ENCODE data around the gene JAKMIP1. TPM values are rescaled to one million over a fixed set of nuclear protein-coding genes. Genes with fewer than 3 reads are reported as not detected.

The JAKMIP1 gene
- total and polyA plus RNA-seq, 12 donors = 0.14 to 5.3 (median 2.9) TPM; not detected in 2

DNA sequence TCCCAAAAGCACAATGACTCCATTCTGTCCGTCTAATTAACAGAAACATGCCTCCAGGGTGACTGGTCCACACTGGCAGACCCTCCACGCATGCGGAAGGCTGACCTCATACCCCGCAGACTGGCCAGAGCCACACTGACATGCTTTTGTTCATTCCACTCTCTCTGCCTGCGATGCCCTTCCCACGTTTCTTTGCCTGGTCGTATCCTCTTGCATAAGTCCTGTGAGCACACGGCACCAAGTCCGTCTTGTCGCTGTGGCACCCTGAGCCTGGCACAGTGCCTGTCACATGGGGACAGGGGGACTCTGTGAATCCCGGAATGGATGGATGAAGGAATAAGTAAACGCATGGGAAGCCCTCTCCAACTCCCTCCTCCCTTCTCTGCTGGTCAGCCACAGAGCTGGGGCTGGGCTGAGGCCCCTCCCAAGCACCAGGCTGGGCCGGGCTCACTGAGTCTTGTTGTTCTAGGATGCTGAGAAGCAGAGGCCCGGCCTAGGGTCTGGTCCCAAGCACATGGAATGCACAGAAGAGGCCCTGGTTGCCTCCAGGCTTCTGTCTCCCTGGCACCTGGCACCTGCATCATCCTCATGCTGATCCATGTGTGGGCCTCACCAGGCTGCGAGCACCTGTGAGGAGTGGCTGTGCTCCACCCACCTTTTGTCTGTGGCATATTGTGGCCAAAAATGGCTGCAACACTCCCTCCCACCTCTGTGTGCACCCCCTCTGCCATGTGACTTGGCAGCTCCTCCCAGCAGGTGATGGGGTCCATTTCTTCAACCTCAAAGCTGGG lies 143.2 kb downstream of the JAKMIP1 start:
- Histone ChIP-seq H3K4me3 (no peak overlapping the region), H3K36me3 (replicated peaks in 1 of 2) (no peaks in the 10 kb centered on the region), H3K9me3 (replicated peaks in 1 of 3) (peaks cover 0 to 13% (median 0%) of the 10 kb centered on the region in 3 donors), H3K4me1 (replicated peaks in 1 of 2) (no peaks in the 10 kb centered on the region), H3K27ac (no peak overlapping the region), H3K27me3 (no peaks in the 10 kb centered on the region)
- no peak for DNase-seq
- intact Hi-C loops (cut with DNase I) = no loop called here
- WGBS, 4 donors = 78 to 88% (median 80%) methylated on average over 14 to 15 of the region's 15 CpGs
- TF ChIP-seq, protein P1, sequence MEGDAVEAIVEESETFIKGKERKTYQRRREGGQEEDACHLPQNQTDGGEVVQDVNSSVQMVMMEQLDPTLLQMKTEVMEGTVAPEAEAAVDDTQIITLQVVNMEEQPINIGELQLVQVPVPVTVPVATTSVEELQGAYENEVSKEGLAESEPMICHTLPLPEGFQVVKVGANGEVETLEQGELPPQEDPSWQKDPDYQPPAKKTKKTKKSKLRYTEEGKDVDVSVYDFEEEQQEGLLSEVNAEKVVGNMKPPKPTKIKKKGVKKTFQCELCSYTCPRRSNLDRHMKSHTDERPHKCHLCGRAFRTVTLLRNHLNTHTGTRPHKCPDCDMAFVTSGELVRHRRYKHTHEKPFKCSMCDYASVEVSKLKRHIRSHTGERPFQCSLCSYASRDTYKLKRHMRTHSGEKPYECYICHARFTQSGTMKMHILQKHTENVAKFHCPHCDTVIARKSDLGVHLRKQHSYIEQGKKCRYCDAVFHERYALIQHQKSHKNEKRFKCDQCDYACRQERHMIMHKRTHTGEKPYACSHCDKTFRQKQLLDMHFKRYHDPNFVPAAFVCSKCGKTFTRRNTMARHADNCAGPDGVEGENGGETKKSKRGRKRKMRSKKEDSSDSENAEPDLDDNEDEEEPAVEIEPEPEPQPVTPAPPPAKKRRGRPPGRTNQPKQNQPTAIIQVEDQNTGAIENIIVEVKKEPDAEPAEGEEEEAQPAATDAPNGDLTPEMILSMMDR (IDR thresholded peaks at IDR 0.05) = no peak
- no peak for TF ChIP-seq POLR2A (IDR thresholded peaks at IDR 0.05)

DNA sequence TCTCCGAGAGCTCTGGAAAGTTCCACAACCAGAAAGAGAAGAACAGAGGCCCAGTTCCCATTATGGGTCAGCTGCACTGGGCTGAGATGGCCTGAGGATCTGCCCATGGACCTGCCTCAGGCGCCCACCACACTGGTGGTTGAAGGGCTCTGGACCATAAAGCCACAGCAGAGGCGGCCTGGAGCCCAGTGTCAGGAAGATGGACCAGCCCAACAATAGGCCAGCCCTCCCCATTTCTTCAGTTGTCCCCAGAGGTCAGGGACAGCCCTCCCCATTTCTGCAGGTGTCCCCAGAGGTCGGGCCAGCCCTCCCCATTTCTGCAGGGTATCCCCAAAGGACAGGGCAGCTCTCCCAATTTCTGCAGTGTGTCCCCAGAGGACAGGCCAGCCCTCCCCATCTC lies 144.9 kb downstream of the JAKMIP1 start:
- WGBS, 4 donors = 62 to 85% (median 78%) methylated on average over 2 to 4 of the region's 4 CpGs
- intact Hi-C loops (cut with DNase I) = no loop called here

DNA sequence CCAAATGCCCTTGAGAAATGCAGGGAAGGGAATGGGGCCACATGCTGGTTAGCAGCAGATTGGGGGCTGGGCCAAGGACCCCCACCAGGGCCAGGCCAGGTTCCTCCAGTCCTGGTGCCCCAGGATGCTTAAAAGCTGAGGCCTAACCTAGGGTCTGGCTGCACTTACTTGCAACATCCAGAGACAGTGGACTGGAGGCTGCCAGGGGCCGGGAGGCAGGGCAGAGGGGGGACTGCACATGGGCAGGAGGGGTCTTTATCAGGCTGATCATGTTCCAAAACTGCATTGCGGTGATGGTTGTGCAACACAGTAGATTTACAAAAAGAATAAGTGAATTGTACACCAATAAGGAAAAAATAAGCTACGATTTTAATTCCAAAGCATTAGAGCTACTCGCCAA lies 145.3 kb downstream of the JAKMIP1 start:
- Histone ChIP-seq H3K9me3 (replicated peaks in 1 of 3) (peaks cover 0 to 13% (median 0%) of the 10 kb centered on the region in 3 donors), H3K4me3 (no peak overlapping the region), H3K4me1 (replicated peaks in 1 of 2) (no peaks in the 10 kb centered on the region), H3K27me3 (no peaks in the 10 kb centered on the region), H3K27ac (no peak overlapping the region), H3K36me3 (replicated peaks in 1 of 2) (no peaks in the 10 kb centered on the region)
- no peak for TF ChIP-seq POLR2A (IDR thresholded peaks at IDR 0.05)
- TF ChIP-seq, protein P1 (IDR thresholded peaks at IDR 0.05) = no peak
- 87 to 91% (median 88%) methylated on average over 4 of the region's 4 CpGs for WGBS, 4 donors
- intact Hi-C loops (cut with DNase I) = no loop called here
- no peak for DNase-seq

More for the DNA sequence above, 144.9 kb downstream of the JAKMIP1 start:
- H3K27me3 ChIP-seq = no peaks in the 10 kb centered on the region
- no peak overlapping the region for H3K4me3 ChIP-seq
- TF ChIP-seq, protein P1 (IDR thresholded peaks at IDR 0.05) = no peak
- no peak for TF ChIP-seq POLR2A (IDR thresholded peaks at IDR 0.05)
- no peak overlapping the region for H3K27ac ChIP-seq
- no peaks in the 10 kb centered on the region for H3K4me1 ChIP-seq (replicated peaks in 1 of 2)
- DNase-seq = no peak
- no peaks in the 10 kb centered on the region for H3K36me3 ChIP-seq (replicated peaks in 1 of 2)
- H3K9me3 ChIP-seq (replicated peaks in 1 of 3) = peaks cover 0 to 13% (median 0%) of the 10 kb centered on the region in 3 donors

DNA sequence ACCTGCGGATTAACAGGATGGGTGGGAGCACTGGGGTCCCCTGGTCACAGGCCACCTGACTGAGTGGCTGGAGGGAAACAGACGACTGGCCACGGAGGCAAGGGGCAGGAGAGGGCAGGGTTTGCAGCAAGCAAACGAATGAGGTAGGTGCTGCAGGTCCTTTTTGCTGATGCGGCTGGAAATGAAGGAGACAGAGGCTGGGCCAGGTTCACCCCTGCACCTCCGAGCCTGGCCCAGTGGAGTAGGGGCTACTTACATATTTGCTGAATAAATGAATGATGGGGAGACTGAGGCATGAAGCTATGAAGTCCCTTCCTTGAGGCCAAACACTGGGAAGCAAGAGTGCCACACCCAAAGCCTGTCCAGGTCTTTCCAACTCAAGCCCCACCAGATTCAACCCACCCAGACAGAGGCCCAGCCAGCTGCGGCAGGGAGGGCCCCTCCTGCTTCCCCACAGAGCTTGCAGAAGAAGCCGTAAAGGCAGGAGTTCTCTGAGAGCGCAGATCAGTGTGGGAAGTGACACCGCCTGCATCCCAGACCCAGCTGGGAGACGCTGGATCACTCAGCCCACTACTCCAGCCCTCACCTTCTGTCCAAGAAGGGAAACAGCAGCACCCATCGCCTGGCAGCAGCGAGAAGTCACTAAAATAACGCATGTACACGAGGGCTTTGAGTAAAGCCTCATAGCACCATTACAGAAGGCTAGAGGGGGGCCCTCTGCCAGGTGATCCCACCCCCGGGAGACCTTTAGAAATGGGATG lies 146.0 kb downstream of the JAKMIP1 start:
- no peak overlapping the region for H3K4me3 ChIP-seq
- DNase-seq = no peak
- H3K9me3 ChIP-seq (replicated peaks in 1 of 3) = peaks cover 0 to 13% (median 0%) of the 10 kb centered on the region in 3 donors
- no peaks in the 10 kb centered on the region for H3K4me1 ChIP-seq (replicated peaks in 1 of 2)
- 76 to 83% (median 77%) methylated on average over 15 to 16 of the region's 16 CpGs for WGBS, 4 donors
- TF ChIP-seq POLR2A (IDR thresholded peaks at IDR 0.05) = no peak
- TF ChIP-seq, protein P1 (IDR thresholded peaks at IDR 0.05) = no peak
- no peaks in the 10 kb centered on the region for H3K27me3 ChIP-seq
- intact Hi-C loops (cut with DNase I) = no loop called here
- no peak overlapping the region for H3K27ac ChIP-seq
- no peaks in the 10 kb centered on the region for H3K36me3 ChIP-seq (replicated peaks in 1 of 2)
